Activated CD8-positive, alpha-beta memory T cell treated with anti-CD3 and anti-CD28 coated beads, Interleukin-2, amount 50 U/mL, for 1 hour (primary cell): ENCODE data around the gene PCDHGA11.
"Not testable (repeated sequence)": the region's sequence is repeated elsewhere in the genome, so short reads cannot be mapped to it uniquely, and the experiment has no call there.

Experiments
- DNase-seq: peaks from one replicate; pipeline ENCODE4 v3.0.0-alpha.2; 2020; ENCODE audit errors: extremely low read depth

Gene PCDHGA11

GRCh38 chr5:141420855-141421488 is at the start of gene PCDHGA11:
Gene PCDHGA11 (plus strand): TSS chr5:141421051. CDS start chr5:141421228, 177 bp downstream.
- DNase-seq = no peak

GRCh38 chr5:141371572-141372475 is 49.0 kb upstream of the PCDHGA11 start:
- DNase-seq = no peak

- DNase-seq = no peak
These were observed 47.1 kb upstream of the PCDHGA11 start, which contains the start of gene PCDHGA6 for GRCh38 chr5:141373673-141374317. Gene PCDHGA6 (plus strand): TSS chr5:141373891. CDS start chr5:141374084, 193 bp downstream.

DNA sequence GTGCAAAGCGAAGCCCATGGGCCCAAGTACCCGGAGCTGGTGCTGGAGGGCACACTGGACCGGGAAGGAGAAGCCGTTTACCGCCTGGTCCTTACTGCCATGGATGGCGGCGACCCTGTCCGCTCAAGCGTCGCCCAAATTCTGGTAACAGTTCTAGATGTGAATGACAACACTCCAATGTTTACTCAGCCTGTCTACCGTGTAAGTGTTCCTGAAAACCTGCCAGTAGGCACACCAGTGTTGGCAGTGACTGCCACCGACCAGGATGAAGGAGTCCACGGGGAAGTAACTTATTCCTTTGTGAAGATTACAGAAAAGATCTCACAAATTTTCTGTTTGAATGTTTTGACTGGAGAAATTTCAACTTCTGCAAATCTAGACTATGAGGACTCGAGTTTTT is 46.2 kb upstream of the PCDHGA11 start:
- no peak for DNase-seq

- DNase-seq = not testable (repeated sequence)
These were observed 45.3 kb upstream of the PCDHGA11 start for GRCh38 chr5:141375444-141376155.

GRCh38 chr5:141382469-141383294 is 38.2 kb upstream of the PCDHGA11 start, which contains the start of gene PCDHGA7:
Gene PCDHGA7 (plus strand): TSS chr5:141382742. CDS start chr5:141382900, 158 bp downstream.
- DNase-seq = no peak

- DNase-seq = no peak
These were observed 37.5 kb upstream of the PCDHGA11 start for GRCh38 chr5:141383345-141383744.

GRCh38 chr5:141384471-141385267 is 36.2 kb upstream of the PCDHGA11 start:
- DNase-seq = no peak

- DNase-seq = not testable (repeated sequence)
These were observed 33.1 kb upstream of the PCDHGA11 start, which contains the start of gene PCDHGB4 for GRCh38 chr5:141387557-141388311. Gene PCDHGB4 (plus strand): TSS chr5:141387698. CDS start chr5:141387885, 187 bp downstream.

DNA sequence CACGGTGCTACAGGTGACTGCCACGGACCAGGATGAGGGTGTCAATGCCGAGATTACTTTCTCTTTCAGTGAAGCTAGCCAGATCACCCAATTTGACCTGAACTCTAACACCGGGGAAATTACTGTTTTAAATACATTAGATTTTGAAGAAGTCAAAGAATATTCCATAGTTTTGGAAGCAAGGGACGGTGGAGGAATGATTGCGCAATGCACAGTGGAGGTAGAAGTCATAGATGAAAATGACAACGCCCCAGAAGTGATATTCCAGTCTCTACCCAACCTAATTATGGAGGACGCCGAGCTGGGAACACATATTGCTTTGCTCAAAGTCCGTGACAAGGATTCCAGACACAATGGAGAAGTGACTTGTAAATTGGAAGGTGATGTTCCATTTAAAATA is 32.2 kb upstream of the PCDHGA11 start:
- DNase-seq = no peak

GRCh38 chr5:141389153-141390042 is 31.5 kb upstream of the PCDHGA11 start:
- DNase-seq = no peak

DNA sequence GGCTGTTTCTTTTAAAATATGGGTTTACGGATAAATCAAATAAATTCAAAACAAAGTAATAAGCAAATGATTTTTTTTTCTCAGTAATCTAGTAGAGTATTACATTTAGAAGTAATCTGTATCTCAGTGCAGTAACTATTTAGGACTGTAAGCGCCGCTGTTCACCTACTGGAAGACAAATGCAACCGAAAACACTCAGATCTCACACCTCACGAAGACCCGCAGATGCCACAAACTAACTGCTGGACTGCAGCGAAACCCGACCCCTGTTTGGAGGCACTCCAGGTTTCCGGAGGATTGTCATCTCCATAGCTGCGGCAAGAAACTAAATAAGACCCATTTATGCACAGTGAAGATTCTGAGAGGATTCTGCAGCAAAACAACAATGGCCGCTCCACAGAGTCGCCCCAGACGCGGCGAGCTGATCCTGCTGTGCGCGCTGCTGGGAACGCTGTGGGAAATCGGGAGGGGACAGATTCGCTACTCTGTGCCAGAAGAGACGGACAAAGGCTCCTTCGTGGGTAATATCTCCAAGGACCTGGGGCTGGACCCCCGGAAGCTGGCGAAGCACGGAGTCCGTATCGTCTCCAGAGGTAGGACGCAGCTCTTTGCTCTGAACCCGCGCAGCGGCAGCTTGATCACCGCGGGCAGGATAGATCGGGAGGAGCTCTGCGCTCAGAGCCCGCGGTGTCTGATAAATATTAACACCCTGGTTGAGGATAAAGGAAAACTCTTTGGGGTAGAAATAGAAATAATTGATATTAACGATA is 28.2 kb upstream of the PCDHGA11 start, which contains the start of gene PCDHGA8:
TSS of gene PCDHGA8 (plus strand) at position 205 of the 770 bp plus-strand sequence. CDS start at position 386, 181 bp downstream.
- DNase-seq = no peak

DNA sequence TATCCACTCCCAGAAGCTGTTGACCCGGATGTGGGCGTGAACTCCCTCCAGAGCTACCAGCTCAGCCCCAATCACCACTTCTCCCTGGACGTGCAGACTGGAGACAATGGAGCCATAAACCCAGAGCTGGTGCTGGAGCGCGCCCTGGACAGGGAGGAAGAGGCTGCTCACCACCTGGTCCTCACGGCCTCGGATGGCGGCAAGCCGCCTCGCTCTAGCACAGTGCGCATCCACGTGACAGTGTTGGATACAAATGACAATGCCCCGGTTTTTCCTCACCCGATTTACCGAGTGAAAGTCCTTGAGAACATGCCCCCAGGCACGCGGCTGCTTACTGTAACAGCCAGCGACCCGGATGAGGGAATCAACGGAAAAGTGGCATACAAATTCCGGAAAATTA is 27.6 kb upstream of the PCDHGA11 start:
- DNase-seq = no peak

- DNase-seq = not testable (repeated sequence)
These were observed 26.3 kb upstream of the PCDHGA11 start for GRCh38 chr5:141394401-141395187.

DNA sequence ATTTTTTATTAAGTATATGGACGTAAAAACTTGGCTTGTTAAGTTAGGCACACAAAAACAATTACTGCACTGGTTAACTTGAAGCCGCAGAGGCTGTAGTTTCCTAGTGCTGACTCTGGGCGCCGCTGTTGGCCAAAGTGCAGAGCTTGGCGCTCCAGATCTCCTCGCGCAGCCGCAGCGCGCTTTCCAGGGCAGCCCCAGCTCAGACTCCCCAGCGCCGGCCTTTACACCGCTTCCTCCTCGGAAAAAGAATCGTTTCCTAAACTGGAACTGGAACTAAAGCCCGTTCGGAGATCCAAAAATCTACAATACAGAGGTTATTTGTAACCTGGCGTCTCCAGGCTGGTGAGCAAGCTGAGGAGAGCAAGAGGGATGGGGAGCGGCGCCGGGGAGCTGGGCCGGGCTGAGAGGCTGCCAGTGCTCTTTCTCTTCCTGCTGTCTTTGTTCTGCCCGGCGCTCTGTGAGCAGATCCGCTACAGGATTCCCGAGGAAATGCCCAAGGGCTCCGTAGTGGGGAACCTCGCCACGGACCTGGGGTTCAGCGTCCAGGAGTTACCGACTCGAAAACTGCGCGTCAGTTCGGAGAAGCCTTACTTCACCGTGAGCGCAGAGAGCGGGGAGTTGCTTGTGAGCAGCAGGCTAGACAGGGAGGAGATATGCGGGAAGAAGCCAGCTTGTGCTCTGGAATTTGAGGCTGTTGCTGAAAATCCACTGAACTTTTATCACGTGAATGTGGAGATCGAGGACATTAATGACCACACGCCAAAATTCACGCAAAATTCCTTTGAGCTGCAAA is 22.9 kb upstream of the PCDHGA11 start, which contains the start of gene PCDHGB5:
TSS of gene PCDHGB5 (plus strand) at position 192 of the 796 bp plus-strand sequence. CDS start at position 373, 181 bp downstream.
- DNase-seq = not testable (repeated sequence)
